NCI-H1417 (cell line): ENCODE data around the gene FLVCR1.
"Not testable (repeated sequence)": the region's sequence is repeated elsewhere in the genome, so short reads cannot be mapped to it uniquely, and the experiment has no call there.

Experiments used
- DNase-seq, 3 experiments: peaks; one replicate each; lab custom pipeline; 2025; lab: John Stamatoyannopoulos, UW

The FLVCR1 gene

DNA sequence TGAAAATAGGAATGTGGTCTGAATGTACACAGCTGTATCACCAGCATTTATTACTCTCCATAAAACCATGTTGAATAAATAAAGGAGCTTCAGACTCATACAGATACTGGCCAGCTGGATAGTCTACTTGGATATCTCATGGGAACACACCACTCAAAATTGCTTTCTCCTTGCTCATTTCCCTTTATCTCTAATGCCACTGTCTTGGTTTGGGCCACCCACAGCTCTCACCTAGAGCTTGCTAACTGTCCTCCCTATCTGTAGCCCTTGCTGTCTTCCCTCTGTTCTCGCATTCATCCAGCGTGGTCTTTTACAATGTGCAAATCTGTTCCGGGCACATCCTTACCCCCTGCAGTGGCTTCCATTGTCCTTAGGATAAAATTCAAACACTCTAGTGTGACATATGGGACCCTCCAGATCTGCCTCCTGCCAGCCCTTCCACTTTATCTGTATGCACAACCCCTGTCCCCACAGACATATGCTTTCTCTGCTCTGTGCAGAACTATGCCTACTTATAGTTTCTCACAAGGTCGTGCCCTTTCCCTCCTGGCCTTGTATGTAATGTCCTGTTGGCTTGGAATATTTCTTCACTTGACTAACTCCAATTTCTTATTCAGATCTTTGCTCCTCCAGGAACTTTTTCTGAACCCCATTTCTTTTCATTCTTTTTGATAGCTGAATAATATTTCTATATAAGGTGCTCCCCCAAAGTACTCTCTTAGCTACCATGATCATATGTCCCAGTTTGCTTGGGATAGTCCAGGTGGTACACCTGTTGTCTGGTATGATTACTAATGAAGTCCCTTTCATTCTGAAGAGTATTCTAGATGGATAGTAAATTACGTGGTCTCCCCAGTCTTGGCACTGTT, 2.9 kb downstream of the FLVCR1 start:
- peak in 2 of 3 experiments; percentile 12 to 16 for DNase-seq

DNA sequence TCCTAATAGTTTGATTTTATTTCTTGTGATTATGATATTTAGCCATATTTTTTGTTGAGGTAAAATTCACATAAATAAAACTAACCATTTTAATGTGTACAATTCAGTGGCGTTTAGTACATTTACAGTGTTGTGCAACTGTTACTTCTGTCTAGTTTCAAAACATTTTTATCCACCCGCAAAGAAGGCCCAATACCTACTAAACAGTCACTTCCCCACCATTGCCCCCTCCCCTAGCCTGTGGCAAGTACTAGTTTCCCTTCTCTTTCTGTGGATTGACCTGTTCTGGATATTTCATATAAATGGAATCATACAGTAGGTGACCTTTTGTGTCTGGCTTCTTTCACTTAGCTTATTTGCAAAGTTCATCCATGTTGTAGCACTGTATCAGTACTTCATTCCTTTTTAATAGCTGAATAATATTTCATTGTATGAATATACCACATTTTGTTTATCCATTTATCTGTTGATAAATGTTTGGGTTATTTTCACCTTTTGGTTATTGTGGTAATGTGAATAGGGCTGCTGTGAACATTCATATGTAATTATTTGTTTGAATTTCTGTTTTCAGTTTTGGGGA, 4.1 kb downstream of the FLVCR1 start:
- no peak for DNase-seq

DNA sequence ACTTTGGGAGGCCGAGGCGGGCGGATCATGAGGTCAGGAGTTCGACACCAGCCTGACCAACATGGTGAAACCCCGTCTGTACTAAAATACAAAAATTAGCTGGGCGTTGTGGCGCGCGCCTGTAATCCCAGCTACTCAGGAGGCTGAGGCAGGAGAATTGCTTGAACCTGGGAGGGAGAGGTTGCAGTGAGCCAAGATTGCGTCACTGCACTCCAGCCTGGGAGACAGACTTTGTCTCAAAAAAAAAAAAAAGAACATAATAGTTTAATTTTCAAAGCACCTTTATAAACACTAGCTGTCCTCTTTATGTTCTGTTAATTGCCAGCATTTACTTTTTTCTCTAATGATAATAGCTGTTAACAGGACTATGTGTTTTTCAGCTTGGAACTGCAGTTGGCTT, 5.3 kb downstream of the FLVCR1 start:
- not testable (repeated sequence) for DNase-seq

DNA sequence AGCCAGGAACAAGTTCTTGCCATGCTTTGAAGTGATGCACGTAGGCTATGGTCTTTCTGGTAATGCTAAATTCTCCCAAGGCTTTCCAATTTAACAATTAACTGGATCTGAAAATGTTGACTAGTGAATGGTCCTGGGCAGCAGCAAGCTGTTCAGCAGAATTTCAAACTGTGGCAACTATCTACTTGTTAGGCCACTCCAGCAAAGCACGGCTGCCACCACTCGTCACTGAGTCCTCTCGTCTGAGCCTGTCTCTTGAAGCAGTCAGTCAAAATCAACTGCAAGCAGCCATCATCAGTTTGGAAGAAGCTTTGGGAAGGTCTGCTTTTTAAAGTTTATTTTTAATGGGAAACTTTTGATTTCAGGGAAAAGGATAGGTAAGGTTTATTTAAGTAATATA, 6.1 kb downstream of the FLVCR1 start:
- DNase-seq, result no peak

DNA sequence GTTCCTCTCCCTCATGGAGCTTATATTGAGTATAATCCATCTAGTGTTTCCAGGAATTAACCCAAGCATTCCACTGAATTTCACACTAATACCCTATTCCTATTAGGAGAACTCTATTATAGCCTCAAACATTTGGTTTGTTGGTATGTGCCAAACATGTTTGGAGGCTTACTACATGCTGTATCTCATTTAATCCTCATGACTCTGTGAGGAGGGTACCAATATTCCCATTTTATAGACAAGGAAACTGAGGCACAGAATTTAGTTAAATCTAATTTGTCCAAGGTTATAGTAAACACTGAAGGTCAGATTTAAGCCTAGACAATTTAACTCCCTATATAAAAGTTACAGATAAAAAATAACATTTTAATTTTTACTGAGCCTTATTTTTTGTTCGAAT, 9.1 kb downstream of the FLVCR1 start:
- DNase-seq, result no peak

DNA sequence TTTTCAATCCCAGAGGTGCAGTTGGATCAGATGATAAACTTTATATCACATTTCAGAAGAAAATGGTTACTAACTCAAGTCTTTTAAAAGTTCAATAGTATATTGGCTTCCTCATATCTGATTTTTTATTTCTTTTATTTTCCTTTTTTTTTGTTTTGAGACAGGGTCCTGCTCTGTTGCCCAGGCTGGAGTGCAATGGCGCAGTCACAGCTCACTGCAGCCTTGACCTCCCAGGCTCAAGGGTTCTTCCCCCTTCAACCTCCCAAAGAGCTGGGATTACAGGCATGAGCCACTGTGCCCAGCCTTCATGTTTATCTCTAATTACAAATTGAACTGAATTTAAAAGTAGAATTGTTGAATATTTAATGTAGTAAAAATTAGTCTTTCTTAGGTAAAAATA, 13.9 kb downstream of the FLVCR1 start:
- no peak for DNase-seq

DNA sequence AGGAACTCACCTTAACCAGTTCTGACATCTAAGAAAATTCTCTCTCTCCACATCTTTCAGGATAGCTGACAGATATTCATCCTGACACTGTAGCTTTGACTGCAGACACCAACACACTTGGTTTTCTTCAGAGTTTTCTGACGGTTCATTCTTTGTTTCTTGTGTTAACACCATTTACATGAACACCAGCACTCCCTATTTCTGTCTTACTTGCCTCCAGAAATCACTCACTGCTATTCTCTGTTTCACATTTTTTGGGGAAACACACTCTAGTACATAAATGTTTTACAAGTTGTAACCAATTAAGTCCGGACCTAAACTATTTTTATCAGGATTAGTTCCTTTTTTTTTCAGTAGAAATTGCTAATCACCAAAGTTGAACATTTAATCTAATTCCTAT, 15.4 kb downstream of the FLVCR1 start:
- DNase-seq, result no peak

DNA sequence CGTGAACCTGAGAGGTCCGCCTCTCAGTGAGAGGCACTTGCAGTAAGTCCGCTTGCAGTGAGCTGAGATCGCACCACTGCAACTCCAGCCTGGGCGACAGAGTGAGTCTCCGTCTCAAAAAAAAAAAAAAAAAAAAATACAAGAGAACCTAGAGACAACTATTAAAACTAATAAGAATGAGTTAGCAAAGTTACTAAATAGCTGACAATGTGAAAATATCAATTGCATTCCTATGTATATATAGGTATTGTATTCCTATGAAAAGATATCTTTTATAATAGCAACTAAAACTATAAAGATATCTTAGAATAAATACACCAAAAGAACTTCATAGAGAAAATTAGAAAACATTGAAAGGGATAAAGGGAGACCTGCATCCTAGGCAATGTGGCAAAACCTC, 20.3 kb downstream of the FLVCR1 start:
- DNase-seq, result no peak

DNA sequence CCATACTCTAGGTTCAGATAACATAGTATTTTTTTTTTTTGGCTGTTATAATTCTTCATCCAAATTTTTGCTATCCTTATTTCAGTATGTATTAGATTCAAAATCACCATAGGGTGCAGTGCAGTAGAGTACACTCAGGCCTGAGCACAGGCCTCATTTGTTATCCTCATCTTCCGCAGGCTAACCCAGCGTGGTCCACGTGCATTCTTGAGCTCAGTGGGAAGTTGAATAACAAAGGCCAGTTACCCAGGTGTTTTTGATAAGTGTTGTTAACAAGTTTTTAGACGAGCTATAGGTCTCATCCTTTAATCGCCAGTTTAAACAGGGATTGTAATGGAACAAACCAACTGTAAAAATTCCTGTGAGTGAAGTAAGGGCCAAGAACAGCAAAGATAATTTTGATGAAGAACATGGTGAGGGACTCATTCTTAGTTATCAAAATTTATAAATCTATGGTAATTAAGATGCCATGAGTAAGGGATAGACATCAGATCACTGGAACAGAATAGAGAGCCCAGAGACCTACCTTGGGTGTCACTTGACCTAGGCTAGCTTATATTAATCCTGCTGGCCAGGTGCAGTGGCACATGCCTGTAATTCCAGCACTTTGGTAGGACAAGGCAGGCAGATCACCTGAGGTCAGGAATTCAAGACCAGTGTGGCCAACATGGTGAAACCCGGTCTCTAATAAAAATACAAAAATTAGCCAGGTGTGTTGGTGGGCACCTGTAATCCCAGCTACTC, 22.0 kb downstream of the FLVCR1 start:
- no peak for DNase-seq

DNA sequence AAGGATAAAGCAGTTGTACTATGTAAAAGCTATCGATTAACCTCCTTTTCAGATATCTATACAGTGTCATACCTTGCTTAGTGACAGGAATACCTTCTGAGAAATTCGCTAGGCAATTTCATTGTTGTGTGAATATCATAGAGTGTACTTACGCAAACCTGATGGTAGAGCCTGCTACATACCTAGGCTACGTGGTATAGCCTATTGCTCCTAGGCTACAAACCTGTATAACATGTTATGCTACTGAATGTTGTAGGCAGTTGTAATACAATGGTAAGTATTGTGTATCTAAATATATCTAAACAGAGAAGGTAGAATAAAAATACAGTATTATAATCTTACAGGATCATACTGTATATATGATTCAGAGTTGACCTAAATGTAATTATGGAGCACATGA, 26.5 kb downstream of the FLVCR1 start:
- no peak for DNase-seq

DNA sequence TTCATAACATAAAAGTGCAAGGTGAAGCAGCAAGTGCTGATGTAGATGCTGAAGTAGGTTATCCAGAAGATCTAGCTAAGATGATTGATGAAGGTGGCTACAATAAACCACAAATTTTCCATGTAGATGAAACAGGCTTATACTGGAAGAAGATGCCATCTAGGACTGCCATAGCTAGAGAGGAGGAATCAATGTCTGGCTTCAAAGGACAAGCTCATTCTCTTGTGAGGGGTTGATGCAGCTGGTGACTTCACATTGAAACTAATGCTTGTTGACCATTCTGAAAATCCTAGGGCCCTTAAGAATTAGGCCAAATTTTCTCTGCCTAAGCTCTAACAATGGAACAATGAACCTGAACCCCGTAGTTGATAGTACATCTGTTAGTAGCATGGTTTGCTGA, 34.0 kb downstream of the FLVCR1 start:
- no peak for DNase-seq

DNA sequence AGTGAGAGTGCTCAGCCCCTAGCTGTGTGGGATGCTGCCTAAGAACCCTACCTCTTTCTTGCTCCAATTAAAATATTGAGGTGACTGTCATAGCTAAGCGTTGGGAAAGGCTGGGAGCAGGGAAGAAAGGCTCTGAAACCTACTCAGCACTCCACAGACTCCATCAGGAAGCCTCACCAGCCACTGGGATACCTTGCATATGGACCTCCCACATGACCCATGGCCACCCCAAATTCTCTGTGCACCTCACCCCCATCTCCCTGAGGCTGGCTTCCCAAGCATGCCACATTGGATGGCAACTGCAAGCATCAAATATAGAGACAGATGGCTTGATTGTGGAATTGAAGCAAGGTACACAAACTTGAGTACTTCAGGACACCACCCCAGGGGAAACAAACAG, 41.8 kb downstream of the FLVCR1 start:
- no peak for DNase-seq

DNA sequence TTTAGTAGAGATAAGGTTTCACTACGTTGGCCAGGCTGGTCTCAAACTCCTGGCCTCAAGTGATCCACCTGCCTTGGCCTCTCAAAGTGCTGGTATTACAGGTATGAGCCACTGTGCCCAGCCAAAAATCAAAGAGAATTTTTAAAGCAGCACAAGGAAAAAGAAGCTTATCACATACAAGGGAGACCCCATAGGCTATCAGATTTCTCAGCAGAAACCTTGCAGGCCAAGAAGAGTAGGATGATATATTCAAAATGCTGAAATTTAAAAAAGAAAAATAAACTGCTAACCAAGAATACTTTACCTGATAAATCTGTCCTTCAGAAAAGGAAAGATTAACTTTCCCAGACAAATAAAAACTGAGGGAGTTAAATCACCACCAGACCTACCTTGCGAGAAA, 43.2 kb downstream of the FLVCR1 start:
- no peak for DNase-seq

DNA sequence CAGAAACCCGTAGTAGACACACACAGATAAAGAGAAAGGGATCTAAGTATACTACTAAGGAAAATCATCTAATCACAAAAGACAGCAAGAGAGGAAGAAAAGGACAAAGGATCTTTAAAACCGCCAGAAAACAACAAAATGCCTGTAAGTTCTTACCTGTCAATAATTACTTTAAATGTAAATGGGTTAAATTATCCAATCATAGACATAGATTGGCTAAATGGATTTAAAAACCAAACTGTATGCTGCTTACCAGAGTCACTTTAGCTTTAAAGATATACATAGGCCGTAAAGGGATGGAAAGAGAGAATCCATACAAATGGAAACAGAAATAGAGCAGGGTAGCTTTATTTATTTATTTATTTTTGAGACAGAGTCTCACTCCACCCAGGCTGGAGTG, 44.0 kb downstream of the FLVCR1 start:
- DNase-seq, result no peak

DNA sequence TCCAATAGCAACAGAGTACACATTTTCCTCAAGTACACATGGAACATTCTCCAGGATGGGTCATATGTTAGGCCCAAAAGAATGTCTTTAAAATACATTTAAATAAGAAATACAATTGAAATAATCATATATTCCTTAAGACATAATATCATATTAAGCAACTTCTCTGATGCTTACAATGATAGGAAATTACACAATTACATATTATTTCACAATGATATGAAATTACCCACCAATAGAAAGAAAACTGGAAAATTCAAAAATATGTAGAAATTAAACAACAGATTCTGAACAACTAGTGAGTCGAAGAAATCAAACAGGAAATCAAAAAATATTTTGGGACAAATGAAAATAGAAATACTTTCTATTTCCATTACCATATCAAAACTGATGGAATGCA, 45.6 kb downstream of the FLVCR1 start:
- no peak for DNase-seq

DNA sequence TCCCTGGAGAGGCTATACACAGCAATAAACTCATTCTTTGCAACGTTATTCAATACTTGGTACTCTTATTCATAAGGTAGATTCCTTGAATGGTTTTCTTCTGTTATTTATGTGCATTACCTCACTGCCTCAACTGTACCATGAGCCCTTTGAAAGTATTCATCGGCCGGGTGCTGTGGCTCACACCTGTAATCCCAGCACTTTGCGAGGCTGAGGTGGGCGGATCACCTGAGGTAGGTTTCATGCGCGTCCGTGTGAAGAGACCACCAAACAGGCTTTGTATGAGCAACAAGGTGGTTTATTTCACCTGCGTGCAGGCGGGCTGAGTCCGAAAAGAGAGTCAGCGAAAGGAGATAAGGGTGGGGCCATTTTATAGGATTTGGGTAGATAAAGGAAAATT, 50.0 kb downstream of the FLVCR1 start:
- not testable (repeated sequence) for DNase-seq

DNA sequence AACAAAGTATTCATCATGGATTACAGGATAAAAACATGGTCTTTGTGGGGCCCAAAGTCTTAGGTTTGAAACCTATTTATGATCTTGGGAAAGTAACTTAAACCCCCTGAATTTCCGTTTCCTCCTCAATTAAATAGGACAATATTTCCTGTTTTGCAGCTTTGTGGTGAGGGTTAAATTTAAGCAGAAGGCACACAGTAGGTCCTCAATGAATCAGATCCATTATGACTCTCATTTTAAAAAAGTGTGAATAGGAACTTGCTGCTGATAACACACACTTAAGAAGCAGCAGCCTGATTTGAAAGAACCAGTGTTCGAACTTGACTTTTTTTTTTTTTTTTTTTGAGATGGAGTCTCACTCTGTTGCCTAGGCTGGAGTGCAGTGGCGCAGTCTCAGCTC, 50.9 kb downstream of the FLVCR1 start:
- DNase-seq, result no peak

DNA sequence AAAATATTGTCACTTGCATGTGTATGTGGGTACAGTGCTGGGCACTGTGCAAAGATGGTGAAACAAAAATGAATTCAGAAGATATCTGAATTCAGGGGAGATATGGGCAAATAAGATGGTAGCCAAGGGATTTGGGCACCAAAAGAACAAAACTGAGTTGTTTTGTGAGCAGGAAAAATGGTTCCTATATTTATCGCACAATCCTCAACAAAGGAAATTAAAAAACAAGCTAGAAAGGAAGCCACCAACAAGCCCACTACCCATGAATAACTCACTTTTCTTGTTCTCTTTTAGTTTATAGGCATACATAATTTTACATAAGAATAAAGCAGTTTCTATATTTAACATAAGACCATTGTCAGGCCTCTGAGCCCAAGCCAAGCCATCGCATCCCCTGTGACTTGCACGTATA, 51.6 kb downstream of the FLVCR1 start:
- no peak for DNase-seq

DNA sequence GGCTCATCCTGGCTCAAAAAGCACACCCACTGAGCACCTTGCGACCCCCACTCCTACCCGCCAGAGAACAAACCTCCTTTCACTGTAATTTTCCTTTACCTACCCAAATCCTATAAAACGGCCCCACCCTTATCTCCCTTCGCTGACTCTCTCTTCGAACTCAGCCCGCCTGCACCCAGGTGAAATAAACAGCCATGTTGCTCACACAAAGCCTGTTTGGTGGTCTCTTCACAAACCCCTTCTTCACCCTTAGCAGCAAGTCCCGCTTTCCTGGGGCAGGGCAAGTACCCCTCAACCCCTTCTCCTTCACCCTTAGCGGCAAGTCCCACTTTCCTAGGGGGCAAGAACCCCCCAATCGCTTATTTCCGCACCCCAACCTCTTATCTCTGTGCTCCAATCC, 52.1 kb downstream of the FLVCR1 start:
- DNase-seq, result not testable (repeated sequence)

DNA sequence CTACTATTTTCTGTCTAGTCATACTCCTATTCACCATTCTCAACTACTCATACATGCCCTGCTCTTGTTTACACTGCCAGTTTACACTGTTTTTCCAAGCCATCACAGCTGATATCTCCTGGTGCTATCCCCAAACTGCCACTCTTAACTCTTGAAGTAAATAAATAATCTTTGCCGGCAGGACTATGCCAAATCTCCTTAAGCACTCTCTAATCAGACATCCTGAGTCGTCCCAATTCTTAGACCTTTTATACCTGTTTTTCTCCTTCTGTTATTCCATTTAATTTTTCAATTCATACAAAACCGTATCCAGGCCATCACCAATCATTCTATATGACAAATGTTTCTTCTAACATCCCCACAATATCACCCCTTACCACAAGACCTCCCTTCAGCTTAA, 55.6 kb downstream of the FLVCR1 start:
- DNase-seq, result not testable (repeated sequence)

DNA sequence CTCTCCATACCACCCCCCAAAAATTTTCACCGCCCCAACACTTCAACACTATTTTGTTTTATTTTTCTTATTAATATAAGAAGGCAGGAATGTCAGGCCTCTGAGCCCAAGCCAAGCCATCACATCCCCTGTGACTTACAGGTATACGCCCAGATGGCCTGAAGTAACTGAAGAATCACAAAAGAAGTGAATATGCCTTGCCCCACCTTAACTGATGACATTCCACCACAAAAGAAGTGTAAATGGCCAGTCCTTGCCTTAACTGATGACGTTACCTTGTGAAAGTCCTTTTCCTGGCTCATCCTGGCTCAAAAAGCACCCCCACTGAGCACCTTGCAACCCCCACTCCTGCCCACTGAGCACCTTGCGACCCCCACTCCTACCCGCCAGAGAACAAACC, 56.0 kb downstream of the FLVCR1 start:
- DNase-seq, result not testable (repeated sequence)

DNA sequence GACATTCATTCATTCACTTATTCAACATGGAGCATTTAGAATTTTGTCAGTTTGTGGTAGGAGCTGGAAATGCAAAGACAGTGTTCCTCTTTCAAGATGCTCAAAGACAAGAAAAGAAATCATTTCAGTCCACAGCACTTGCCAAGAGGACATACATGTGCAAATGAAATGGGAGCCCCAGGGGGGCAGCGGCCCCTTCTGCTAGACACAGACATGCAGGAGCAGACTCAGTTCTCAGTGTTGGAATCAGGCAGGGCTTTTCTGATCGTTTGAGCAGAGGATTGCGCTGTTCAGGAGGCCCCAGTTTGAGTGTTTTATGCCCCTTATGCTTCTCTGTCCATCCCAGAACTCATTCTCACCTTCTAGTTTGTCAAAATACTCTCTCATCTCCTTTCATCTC, 56.7 kb downstream of the FLVCR1 start:
- DNase-seq, result no peak
